HCT116 (cell line): ENCODE measurements around the gene SEMA6D.

Source experiments
- CTCF ChIP-seq, 3 experiments: fragments of 200-600 bp in 1 of 3; sonication (generic) in 1 of 3; IDR thresholded peaks in 2 of 3; conservative IDR thresholded peaks in 1 of 3; 2 replicates each; pipeline ENCODE4 v1.5.1; 2012 to 2017; ENCODE audit warnings: low read depth in 2 of 3, low read length in 2 of 3, antibody characterized with exemption in 1 of 3, borderline replicate concordance in 1 of 3, control low read depth in 1 of 3, mild to moderate bottlenecking in 1 of 3, mixed read lengths in 1 of 3, mixed run types in 1 of 3, moderate library complexity in 1 of 3; ENCODE audit not compliant: insufficient read depth in 1 of 3
- MAX ChIP-seq: IDR thresholded peaks from 2 replicates; pipeline ENCODE4 v1.6.1; 2012
- POLR2A ChIP-seq: IDR thresholded peaks from 2 replicates; pipeline ENCODE4 v1.7.0; 2011; ENCODE audit warnings: borderline replicate concordance; ENCODE audit not compliant: insufficient read depth, insufficient read length; ENCODE audit errors: extremely low read depth

GRCh38 chr15:47673232-47673761 lies 44.0 kb upstream of the SEMA6D start:
- no peak for TF ChIP-seq MAX
- no peak for TF ChIP-seq CTCF (IDR thresholded peaks at IDR 0.05 in 2 of 3, conservative IDR thresholded peaks at IDR 0.05 in 1 of 3; ENCODE audit: borderline replicate concordance in 1 of 3, insufficient read depth in 1 of 3, low read depth in 2 of 3, low read length in 2 of 3)
- no peak for TF ChIP-seq POLR2A
